IPS DF 6.9 (cell line): ENCODE data around the gene PIAS4.

ENCODE experiments used
- DNase-seq: peaks from one replicate; pipeline ENCODE4 v3.0.0-alpha.2; 2013; ENCODE audit warnings: low read depth, low spot score
- H3K27ac ChIP-seq: one replicate; pipeline ENCODE4 v1.5.1; 2013; ENCODE audit warnings: low read length, control low read depth
- H3K27me3 ChIP-seq: 2 replicates; pipeline ENCODE4 v1.6.1; 2013; ENCODE audit warnings: mild to moderate bottlenecking, low read length; ENCODE audit not compliant: control insufficient read depth, insufficient read depth
- H3K36me3 ChIP-seq: 2 replicates; pipeline ENCODE4 v1.6.1; 2013; ENCODE audit warnings: low read length; ENCODE audit not compliant: control insufficient read depth, insufficient read depth
- H3K4me1 ChIP-seq: 2 replicates; pipeline ENCODE4 v1.6.1; 2013; ENCODE audit warnings: low read length; ENCODE audit not compliant: control insufficient read depth, insufficient read depth
- H3K4me3 ChIP-seq: 2 replicates; pipeline ENCODE4 v1.5.1; 2013; ENCODE audit warnings: mild to moderate bottlenecking, low read length
- H3K9me3 ChIP-seq: 2 replicates; pipeline ENCODE4 v1.6.1; 2013; ENCODE audit warnings: low read length, inconsistent platforms; ENCODE audit not compliant: control insufficient read depth, insufficient read depth
- WGBS: extraction: QIAGEN DNeasy Blood & Tissue Kit; methylation state at CpG from one replicate; pipeline ENCODE4 v1.1.7; 2013; ENCODE audit warnings: mixed read lengths, missing lambda C conversion rate; ENCODE audit not compliant: insufficient read length, insufficient coverage; 5-methylcytosine and 5-hydroxymethylcytosine counted together

PIAS4 gene

DNA sequence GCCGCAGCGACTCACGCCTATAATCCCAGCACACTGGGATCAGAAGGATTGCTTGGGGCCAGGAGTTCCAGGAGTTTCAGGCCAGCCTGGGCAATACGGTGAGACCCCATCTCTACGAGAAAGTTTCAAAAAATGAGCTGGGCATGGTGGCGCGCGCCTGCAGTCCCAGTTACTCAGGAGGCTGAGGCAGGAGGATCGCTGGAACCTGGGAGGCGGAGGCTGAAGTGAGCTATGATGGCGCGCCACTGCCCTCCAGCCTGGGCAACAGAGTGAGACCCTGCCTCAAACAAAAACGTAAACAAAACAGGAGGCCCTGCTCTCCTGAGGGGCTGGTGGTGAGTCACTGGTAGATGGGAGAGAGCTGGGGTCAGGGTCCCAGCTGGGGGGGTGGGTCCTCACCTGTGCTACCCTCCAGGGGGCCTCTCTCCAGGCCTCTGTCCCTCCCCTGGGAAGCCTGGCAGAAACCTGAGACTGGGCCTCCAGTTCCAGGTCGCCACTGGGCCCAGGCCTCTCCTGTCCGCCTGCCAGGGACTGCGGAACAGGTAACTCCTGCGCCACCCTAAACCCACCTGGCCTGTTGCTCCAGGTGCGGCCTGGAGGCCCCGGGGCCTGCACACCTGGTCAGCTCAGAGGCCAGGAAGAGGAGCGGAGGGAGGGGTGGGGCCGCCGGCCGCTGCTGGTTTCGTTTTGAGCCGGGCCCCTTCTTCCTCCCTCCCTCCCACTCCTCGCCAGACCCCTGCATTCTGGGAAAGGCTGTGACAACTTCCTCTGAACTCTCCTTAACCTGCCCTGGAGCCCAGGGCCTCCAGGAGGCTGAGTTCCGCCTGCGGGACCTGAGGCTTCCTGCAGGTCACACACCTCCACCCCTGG is 76.4 kb downstream of the PIAS4 start:
- no peak for DNase-seq
- H3K27me3 ChIP-seq = no peaks in the 10 kb centered on the region
- no peaks in the 10 kb centered on the region for H3K9me3 ChIP-seq
- no CpG with 5 or more reads among the region's 28 CpGs for WGBS
- H3K4me3 ChIP-seq = no peak overlapping the region; the same call in 1 of the 2 replicates
- no peak overlapping the region for H3K27ac ChIP-seq
- H3K36me3 ChIP-seq = no peaks in the 10 kb centered on the region; the same call in 1 of the 2 replicates
- H3K4me1 ChIP-seq = 0 out of 2 replicates have a peak, but pooled peaks cover 2% of the 10 kb centered on the region

DNA sequence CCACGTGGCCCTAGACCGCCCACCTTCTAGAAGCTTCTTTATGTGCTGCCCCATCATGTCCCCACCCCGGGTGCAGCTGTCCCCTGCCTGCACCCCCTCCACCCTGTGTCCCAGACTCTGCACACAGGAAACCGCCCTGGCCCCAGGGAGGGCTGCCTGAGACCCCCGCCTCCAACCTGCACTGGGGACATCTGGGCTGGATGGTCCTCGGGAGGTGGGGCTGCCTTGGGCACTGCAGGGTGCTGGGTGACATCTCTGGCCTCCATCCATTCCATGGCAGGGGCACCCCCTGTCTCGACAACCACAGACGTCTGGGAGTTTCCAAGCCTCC is 77.0 kb downstream of the PIAS4 start:
- Histone ChIP-seq H3K27me3 (no peaks in the 10 kb centered on the region), H3K27ac (no peak overlapping the region), H3K4me3 (no peak overlapping the region), H3K4me1 (0 out of 2 replicates have a peak, but pooled peaks cover 2% of the 10 kb centered on the region), H3K36me3 (no peaks in the 10 kb centered on the region; the same call in 1 of the 2 replicates), H3K9me3 (no peaks in the 10 kb centered on the region)
- no CpG with 5 or more reads among the region's 8 CpGs for WGBS
- no peak for DNase-seq

- H3K4me1 ChIP-seq = 0 out of 2 replicates have a peak, but pooled peaks cover 2% of the 10 kb centered on the region
- H3K36me3 ChIP-seq = peaks cover 6% of the 10 kb centered on the region; the same call in 1 of the 2 replicates
- no peak overlapping the region for H3K4me3 ChIP-seq
- H3K27ac ChIP-seq = no peak overlapping the region
- no CpG with 5 or more reads among the region's 17 CpGs for WGBS
- no peaks in the 10 kb centered on the region for H3K9me3 ChIP-seq
- DNase-seq = no peak
- H3K27me3 ChIP-seq = no peaks in the 10 kb centered on the region
Observed at GRCh38 chr19:4086411-4086867, 78.9 kb downstream of the PIAS4 start.

DNA sequence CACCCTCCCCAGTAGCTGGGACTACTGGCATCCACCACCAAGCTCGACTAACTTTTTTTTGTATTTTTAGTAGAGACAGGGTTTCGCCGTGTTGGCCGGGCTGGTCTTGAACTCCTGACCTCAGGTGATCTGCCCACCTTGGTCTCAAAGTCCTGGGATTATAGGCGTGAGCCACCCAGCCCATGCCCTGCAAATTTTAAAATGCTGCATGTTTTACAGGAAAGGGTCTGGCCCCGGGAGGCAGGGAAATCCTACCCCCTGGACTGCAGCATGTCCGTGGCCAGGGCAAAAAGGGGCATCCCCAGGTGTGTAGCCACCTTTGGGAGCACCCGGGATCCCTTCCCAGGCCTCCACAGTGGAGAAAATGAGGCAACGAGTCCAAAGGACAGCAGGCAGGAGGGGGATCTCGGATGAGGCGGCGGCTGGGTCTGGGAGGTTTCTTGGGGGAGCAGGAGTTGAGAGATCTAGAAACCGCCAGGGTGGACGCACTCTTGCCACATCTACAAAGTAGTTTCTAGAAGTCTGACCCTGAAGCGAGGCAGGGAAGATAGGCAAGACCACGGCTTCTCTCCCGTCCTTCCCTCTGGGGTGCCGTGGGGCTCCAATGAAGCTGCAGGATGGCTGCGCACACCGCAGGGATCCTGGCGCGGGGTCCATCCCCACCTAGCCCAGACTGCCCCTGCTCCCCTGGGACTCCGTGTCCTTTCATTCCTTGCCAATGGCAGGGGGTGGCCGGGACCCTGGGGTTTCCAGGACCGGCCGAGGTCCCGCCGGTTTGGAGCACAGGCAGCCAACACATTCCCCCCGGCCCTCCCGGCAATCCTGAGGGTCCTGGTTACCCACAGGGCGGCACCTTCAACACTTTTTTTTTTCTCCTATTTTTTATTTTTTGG is 80.5 kb downstream of the PIAS4 start:
- Histone ChIP-seq H3K36me3 (peaks cover 6% of the 10 kb centered on the region; the same call in 1 of the 2 replicates), H3K27me3 (no peaks in the 10 kb centered on the region), H3K4me1 (0 out of 2 replicates have a peak, but pooled peaks cover 2% of the 10 kb centered on the region), H3K4me3 (no peak overlapping the region), H3K9me3 (no peaks in the 10 kb centered on the region), H3K27ac (no peak overlapping the region)
- no peak for DNase-seq
- WGBS = no CpG with 5 or more reads among the region's 31 CpGs

- no peak for DNase-seq
Observed at GRCh38 chr19:4088975-4089374, 81.4 kb downstream of the PIAS4 start.

More at GRCh38 chr19:4088975-4089374, 81.4 kb downstream of the PIAS4 start:
- Histone ChIP-seq H3K4me1 (0 out of 2 replicates have a peak, but pooled peaks cover 2% of the 10 kb centered on the region), H3K4me3 (no peak overlapping the region), H3K9me3 (no peaks in the 10 kb centered on the region), H3K27ac (no peak overlapping the region), H3K36me3 (peaks cover 7% of the 10 kb centered on the region; the same call in 1 of the 2 replicates), H3K27me3 (no peaks in the 10 kb centered on the region)
- no CpG with 5 or more reads among the region's 2 CpGs for WGBS
